ENCODE results near the gene ATXN1L.
A peak's percentile ranks its signal among the peaks of the same experiment; 100 is the strongest.
"Not testable (repeated sequence)": the region's sequence is repeated elsewhere in the genome, so short reads cannot be mapped to it uniquely, and the experiment has no call there.

ATXN1L gene

GRCh38 chr16:71903608-71904007 is 57.8 kb downstream of the ATXN1L start:
- Histone ChIP-seq H3K27me3 (no peaks in the 10 kb centered on the region), H3K9ac (no peak overlapping the region), H3K9me3 (peaks cover 19% of the 10 kb centered on the region), H3K36me3 (peaks cover 56% of the 10 kb centered on the region), H3K4me2 (no peak overlapping the region), H3K4me3 (no peak overlapping the region), H4K20me1 (peaks cover 100% of the 10 kb centered on the region), H3K27ac (no peak overlapping the region), H3K4me1 (peaks cover 28% of the 10 kb centered on the region)
- TF ChIP-seq Cebpa-rat (IDR thresholded peaks at IDR 0.05) = no peak

- H4K20me1 ChIP-seq = peaks cover 100% of the 10 kb centered on the region
- no peak overlapping the region for H3K4me2 ChIP-seq
- peaks cover 56% of the 10 kb centered on the region for H3K36me3 ChIP-seq
- H3K4me1 ChIP-seq = peaks cover 22% of the 10 kb centered on the region
- H3K27me3 ChIP-seq = no peaks in the 10 kb centered on the region
- H3K4me3 ChIP-seq = no peak overlapping the region
- no peak overlapping the region for H3K9ac ChIP-seq
- no peak for TF ChIP-seq Cebpa-rat (IDR thresholded peaks at IDR 0.05)
- no peak overlapping the region for H3K27ac ChIP-seq
- peaks cover 25% of the 10 kb centered on the region for H3K9me3 ChIP-seq
These were observed 58.5 kb downstream of the ATXN1L start for GRCh38 chr16:71904239-71904638.

- not testable (repeated sequence) for H3K27me3 ChIP-seq, H3K9ac ChIP-seq, H3K4me1 ChIP-seq, H3K4me3 ChIP-seq, H3K27ac ChIP-seq
- peaks cover 66% of the 10 kb centered on the region for H3K36me3 ChIP-seq
- H3K9me3 ChIP-seq = peaks cover 38% of the 10 kb centered on the region
- peaks cover 100% of the 10 kb centered on the region for H4K20me1 ChIP-seq
- peak overlapping the region; percentile 17; the same call in 1 of the 2 replicates for H3K4me2 ChIP-seq
These were observed 60.0 kb downstream of the ATXN1L start for GRCh38 chr16:71905765-71906164.

Measured in BLaER1 (cell line).